Umbilical cord (tissue), 2 donors: ENCODE data around the gene ASB13. TPM values are rescaled to one million over a fixed set of nuclear protein-coding genes. Genes with fewer than 3 reads are reported as not detected.

Experiments
- DNase-seq: peaks from one replicate; pipeline ENCODE4 v3.0.0-alpha.2; 2015; ENCODE audit warnings: low spot score
- total RNA-seq: library from RNA; depleted of rRNA; stranded (reverse); fragments of >200 nt; gene quantifications from one replicate; pipeline ENCODE4 v1.2.3, GENCODE V29; 2014; ENCODE audit warnings: low replicate concordance; ENCODE audit not compliant: insufficient read depth

Gene ASB13
- total RNA-seq, 1 donor from 2014 or later = 7.0 TPM

DNA sequence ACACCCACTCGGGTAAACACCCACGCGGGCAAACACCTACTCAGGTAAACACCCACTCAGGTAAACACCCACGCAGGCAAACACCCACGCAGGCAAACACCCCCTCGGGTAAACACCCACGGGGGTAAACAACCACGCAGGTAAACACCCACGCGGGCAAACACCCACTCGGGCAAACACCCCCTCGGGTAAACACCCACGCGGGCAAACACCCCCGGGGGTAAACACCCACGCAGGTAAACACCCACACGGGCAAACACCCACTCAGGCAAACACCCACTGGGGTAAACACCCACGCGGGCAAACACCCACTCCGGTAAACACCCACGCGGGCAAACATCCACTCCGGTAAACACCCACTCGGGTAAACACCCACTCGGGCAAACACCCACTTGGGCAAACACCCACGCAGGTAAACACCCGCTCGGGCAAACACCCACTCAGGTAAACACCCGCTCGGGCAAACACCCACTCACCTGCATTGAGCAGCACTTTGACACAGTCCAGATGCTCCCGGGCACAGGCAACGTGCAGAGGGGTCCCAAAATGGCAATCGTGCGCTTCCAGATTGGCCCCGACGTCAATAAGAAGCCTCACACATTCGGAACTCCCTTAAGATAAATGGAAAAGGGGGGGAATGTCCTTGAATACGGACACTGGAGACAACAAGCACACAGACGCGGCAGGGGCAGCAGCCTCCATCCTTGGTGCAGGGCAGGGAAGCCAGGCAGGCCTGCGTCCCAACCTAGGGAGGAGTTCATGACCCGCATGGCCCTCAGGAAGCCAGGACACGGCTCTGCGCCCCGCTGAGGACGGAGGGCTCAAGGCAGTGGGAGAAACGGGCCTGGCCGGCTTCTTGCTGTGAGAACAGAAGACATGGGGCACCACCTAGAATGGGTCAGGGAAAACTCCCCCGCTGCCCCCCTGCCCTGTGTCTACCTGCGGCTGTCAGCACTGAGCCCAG, 17.6 kb downstream of the ASB13 start:
- DNase-seq = no peak

DNA sequence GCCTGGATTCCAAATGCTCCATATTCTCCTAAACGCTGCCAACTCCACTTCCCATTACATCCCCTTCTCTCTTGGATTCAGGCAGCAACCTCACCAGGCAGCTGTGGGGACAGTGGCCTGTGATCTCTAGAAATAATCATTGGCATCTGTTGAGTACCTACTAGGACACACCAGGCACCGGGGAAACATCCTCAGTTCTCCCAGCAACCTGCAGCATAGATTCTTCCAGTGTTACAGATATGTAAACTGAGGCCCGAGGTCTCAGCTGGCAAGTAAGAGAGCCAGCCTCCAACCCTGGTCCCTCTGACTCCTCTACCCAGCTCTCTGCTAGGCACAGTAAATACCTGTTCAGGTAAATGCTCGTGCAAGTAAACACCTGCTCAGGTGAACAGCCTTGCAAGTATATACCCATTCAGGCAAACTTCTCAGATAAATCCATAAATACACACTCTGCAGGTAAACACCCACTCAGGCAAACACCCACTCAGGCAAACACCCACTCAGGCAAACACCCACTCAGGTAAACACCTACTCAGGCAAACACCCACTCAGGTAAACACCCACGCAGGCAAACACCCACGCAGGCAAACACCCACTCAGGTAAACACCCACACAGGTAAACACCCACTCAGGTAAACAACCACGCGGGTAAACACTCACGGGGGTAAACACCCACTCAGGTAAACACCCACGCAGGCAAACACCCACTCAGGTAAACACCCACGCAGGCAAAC, 18.7 kb downstream of the ASB13 start:
- no peak for DNase-seq

DNA sequence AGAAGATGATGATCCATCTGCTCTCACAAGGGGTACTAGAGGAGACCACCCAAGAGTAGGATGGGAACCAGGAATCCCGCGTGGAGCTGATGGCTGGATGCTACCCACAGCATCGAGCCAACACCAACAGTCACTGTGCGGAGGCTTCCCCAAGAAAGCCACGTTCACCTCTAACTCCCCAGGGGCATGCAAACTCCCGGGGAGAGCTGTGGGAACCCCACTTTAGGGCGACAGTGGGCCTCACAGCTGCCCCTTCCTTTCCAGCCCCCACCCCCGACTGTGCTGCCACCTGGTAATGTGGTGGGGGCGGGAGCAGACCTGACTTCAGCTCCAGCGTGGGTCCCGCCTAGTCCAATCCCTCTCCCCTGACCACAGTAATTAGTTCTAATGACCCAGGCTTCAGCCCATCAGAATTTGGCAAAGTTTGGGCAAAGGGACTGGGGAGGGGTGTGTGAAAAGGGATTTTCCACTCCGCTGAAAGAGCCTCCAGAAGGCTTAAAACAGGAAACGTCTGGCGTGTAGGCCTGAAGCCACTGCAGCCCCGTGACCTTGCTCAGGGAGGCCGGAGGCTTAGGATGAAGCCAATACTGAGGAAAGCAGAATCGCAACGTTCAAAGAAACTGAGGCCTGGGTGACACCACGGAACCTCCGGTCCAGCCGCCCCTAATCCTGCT, 20.3 kb downstream of the ASB13 start:
- no peak for DNase-seq

DNA sequence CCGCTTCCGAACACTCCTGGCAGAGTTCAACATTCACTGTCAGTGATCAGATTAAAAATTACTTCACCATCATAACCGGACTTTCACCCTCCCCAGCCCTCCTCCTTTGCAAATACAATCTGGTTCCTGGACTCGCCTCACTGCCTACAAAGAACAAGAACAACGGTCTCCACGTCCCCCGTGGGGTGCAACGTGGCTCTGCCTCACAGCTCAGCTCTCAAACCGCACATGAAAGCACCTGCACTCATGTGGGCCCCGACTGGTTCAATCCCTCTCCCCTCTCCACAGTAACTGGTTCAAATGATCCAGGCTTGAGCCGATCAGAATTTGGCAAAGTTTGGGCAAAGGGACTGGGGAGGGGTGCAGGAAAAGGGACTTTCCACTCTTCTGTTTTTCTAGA, 21.0 kb downstream of the ASB13 start:
- DNase-seq = no peak

DNA sequence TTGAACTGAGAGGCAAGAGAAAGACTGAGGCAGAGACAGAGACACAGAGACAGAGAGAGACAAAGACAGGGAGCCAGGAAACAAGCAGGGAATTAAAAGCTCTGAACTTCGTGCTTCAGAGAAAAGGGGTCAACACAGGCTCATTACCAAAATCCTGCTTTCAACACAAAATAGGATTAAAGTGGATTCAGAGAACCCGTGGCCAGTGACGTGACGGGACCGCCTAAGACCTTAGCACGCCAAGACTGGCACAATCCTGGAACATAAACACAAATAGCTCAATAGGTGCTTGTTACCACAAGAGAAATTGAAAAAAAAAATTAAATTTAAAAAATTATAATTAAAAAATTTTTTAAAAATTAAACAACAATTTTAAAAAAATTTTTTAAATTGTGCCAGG, 21.5 kb downstream of the ASB13 start:
- no peak for DNase-seq

DNA sequence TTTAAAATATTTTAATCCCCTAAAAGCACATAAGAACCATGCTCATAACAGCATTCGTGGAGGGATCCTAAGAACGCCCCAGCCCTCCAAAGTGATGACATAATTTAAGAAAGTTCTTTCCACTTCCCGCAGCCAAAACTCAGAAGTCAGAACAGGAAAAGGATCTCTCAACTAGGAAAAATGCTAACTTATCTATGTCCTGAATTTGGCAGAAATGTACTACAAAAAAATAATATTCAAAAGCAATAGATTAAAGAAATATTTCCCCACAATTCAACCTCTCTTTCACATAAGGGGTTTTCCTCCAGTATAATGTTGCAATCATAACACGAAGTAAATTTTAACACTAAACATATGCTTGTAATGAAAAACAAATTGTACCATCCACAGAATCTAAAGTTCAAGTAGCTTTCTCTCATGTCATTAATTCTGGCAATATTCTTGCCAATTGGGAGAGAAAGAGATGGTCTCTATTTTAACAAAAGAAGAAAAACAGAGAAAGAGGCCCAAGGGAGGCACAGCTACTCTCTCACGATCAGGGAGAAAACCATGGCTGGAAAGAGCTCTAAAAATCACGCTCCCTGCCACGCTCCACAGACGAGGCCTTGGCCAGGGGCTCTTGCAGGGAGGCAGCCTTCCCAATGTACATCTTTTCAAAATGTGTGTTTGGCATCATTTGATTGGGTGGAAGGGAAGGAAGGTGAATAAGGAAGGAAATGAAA, 22.9 kb downstream of the ASB13 start:
- peak; percentile 96 for DNase-seq

DNA sequence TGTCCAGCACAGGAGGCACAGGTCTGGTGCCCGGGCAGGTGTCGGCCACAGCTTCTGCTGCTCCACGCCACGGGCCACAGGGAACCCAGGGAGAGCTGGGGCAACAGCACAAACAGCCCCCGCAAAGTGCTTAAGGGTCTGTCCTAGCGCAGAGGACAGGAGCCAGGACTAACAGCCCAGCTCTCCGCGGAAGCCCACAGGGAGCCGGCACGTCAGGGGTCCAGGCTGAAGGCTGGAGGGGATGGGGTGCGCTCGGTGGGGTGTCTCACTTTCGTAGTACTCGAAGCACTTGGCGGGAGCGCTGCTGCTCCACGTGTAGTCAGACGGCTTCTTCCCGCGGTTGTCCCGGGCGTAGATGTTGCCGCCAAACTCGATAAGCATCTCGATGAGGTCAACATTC, 24.9 kb downstream of the ASB13 start:
- no peak for DNase-seq

DNA sequence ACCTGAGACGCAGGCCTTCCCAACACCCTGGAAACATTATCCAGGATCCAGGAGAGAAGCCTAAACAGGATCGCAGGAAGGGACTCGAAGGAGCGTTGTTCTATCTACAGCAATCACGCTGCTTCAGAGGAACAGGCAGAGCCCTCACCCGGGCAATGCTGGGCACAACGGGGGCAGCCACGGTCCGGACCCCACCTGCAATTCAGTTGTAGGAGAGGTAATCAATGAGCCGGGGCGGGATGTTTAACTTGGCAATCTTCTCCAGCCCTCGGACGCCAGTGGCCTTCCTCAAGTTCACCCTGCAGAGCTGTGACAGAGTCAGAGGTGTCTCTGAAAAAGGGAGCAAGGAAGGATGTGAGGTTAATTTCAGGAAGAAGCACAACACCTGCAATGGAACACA, 25.9 kb downstream of the ASB13 start:
- no peak for DNase-seq

DNA sequence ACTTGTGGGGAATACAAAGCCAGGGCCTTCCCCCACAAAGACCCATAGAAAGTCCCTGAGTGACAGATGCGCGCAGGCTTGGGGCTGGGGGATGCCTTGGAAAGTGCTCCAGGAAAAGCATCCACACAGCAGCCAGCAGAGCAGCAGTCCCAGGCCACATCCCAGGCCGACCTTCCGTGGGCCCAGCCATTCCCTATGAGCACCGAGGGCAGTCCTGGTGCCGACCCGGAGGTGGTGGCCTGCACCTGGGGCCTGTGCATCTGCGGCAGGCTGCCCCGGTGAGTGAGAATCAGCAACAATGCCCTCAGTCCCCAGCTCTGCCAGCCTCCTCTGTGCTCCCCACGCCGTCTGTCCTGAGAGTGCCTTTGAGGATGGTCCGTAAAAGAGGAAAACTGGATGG, 26.4 kb downstream of the ASB13 start:
- no peak for DNase-seq

DNA sequence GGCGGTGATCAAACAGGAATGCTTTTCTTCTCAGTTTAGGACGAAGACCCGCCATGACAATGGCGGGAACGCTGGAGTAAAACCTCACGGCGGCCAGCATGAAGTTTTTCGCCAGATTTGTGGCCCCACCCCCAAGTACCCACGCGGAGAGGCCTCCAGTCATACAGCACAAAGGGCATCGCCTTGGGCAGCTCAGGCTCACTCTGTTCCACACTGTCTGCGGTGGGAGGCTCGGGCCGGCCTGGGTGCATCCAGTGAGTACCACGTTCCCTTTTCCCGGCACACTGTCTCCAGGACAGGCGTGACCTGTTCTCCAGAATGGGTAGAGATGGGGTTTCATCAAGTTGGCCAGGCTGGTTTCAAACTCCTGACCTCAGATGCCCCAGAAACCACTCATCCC, 27.3 kb downstream of the ASB13 start:
- DNase-seq = no peak

DNA sequence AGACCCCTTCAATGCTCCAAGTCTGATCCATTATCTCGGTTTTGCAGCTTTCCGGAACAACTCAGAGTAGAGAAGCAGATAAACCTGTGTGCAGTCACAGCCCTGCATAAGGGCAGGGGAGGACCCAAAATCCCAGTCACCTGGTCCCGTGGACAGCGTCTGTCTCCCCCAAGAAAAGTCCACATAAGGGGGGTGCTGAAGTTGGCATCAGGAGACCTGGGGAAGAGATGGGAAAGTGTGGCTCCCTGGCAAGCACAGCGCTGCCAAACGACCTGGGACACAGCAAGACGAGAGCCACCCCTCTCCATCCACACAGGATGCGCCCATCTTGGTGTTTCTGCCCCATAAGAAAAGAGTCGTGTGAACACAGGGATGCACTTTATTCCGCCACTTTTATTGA, 27.9 kb downstream of the ASB13 start:
- DNase-seq = no peak

DNA sequence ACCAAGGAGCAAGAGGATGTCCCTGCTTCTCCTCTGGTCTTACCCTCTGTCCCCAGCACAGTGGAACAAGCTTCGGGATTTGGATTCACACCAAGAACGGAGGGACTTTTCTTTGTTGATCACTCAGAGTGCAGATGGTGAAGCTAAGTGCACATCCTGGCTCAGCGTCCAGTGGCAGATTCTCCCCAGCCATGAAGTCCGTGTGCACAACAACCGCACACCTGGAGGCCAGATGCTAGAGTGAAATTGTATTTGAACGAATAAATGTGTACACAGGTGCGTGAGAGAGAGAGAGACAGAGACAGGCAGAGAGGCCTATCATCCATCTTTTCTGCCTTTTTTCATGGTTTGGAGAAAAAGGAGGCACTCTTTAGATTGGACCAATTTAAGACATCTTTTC, 31.5 kb downstream of the ASB13 start:
- no peak for DNase-seq

DNA sequence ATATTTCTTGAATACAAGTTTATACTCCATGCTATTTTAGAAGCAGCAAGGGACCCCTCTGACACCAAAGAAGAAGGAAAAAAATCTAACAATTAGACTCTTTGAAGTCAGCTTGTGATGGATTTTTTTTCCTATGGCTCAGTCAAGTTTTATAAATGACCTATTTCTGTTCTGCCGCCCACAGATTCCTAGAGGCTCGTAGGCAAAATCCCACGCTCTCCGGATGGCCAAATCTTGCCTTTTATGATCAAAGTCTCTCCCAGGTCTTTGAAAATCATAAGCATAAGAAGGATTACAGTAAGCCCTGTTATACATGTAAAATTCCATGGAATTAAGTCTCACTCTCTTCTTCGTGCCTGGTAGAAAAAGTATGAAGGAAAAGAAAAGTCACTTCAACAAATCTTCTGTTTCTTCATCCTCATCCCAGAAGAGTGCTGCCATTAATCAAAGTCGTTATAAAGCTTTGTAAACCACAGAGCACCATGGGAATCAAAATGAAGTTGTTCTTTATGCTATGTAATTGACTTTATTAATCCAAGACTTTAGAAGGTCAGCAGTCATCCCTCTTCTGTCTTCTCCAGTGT, 33.1 kb downstream of the ASB13 start:
- peak; percentile 96 for DNase-seq

DNA sequence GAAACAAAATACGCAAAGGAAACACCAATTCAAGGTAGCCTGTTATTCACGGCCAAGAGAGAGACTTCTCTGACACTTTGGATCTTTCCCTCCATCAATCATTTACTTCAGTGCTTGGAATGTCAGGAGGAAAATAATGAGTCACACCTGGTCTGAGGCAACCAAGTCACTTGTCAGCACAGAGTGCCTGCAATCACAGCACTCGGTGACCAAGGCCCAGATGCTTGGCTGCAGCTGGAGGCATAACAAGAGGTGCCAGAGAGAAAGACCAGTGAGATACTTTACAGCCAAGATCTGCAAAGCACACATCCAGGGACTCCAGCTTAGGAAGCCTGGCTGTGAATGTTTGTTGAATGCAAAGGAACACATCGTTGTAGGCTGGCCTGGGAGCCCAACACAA, 33.9 kb downstream of the ASB13 start:
- DNase-seq = peak; percentile 84

DNA sequence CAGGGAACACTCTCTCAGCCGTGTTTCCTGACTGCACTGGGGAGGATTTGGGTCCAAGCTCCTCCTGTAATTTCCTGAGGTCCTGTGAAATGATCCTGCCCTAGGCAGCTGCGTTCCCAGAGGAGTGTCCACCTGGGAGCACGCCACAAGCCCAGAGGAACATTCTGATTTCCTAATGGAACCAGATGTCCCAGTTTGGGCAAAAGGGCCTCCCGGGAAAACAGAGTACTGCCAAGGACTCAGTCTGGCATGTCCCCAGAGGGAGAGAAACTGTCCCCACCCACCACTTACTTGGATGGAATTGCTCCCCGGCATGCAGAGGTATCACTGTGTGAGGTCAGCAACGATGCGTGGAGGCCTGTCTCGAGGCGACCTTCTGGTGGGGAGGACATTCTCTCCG, 34.5 kb downstream of the ASB13 start:
- no peak for DNase-seq

DNA sequence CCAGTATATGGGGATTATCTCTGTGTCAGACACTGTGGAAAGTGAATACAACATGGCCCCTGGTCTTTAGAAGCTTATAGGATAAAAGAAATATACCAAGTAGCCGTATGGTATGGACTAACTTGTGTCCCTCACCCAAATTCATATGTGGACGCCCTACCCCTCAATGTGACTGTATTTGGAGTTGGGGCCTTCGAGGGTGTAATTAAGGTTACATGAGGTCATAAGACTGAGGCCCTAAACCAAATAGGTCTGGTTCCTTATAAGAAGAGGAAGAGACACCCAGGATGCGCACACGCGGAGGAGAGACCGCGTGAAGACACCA, 36.3 kb downstream of the ASB13 start:
- no peak for DNase-seq

DNA sequence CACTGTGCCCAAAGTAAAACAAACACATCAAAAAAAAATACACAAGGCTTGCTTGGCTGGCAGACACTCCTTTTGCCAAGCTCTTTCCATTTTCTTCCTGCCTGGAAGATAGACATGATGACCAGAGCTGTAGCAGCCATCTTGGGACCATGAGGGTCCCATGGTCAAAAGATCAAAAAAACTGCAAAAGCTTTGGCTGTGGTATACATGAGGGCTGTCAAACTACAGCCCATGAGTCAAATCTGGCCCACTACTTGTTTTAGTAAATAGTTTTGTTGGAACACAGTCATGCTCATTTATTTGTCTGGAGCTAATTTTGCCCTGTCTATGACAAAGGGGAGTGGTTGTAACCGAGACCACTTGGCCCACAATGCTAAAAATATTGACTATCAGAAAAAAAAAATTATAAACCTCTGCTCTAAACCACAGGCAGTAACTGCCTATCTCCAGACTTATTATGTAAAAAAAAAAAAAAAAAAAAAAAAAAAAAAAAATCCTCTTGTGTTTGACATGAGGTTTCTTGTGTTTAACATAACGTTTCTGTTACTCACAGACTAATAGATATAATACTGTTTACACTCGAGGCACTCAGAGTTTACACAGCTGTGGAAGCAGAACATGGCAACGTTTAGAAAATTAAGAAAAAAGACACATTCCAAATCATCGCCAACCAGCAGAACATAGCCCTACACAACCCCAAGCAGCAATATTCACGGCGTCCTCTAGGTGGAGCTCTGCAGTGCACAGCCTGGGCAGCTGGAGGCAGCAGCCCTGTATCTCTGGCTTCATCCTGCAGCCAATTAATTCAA, 36.9 kb downstream of the ASB13 start:
- DNase-seq = peak; percentile 68

DNA sequence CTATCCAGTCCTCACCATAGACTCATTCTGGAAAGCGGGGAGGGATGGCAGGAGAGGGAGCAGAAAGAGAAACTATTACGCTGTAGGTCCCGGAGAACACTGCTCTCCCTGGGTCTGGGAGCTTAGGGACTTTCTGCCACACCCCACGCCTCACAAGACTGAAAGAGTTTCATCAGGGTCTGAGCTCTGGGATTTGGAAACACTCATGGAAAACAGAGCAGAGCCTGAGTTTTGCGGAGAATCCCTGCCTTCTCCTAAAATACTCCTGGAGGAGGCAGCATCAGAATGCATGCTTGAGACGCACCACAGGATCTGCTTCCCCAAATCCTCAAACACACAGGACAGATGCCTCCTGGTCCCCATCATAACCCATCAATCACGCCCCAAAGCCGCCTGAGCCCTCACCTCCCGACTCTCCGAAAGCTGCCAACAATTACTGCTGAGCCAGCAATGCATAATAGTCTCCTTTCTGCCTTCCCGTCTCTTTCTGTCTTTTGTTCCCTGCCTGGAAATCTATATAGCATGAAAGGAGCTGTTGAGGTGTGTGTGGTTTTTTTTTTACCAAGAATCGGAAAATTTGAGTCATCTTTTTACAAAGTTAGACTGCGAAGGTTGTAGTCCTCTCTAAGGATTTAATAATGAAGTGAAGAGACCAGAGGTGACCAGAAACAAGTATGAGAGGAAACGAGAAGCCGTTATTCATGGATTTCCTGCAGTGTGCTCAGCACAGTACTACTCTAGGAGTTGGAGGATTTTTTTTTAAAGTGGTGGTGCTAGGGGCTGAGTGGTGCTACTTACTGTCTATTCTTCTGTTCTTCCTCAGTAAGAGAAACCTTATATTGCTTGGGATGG, 37.7 kb downstream of the ASB13 start:
- peak; percentile 90 for DNase-seq

DNA sequence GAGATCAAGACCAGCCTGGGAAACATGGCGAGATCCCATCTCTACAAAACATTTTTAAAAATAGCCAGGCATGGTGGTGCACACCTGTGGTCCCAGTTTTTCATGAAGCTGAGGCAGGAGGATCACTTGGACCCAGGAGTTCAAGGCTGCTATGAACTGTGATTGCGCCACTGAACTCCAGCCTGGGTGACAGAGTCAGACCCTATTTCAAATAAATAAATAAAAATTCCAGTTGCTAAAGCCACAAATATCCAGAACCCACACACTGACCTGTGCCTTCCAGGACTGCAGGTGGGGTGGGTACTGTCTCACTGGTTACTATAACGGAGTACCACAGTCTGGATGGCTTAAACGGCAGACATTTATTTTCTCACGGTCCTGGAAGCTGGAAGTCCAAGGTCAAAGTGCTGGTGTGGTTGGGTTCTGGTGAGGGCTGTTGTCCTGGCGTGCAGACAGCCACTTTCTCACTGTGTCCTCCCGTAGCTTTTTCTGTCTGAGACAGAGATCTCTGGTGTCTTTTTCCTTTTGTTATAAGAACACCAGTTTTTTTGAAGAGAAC, 38.8 kb downstream of the ASB13 start:
- no peak for DNase-seq
